B cell (primary cell): ENCODE measurements around the gene APPBP2. TPM values are rescaled to one million over a fixed set of nuclear protein-coding genes. Genes with fewer than 3 reads are reported as not detected.

Experiments used
- ATAC-seq: fragments of 200-7000 bp; cut with Tn5 transposase; one replicate; pipeline ENCODE4 v1.10.0; 2021; ENCODE audit warnings: low read depth, mild to moderate bottlenecking, moderate number of reproducible peaks, moderate library complexity
- CTCF ChIA-PET: fragments of 350-600 bp; sonication (Branson Sonifier 250); formaldehyde crosslinking; loops from one replicate; lab custom pipeline; 2021; ENCODE audit warnings: antibody characterized with exemption, inconsistent platforms; lab: Charles Lee
- POLR2A ChIA-PET: fragments of 350-600 bp; sonication (Branson Sonifier 250); formaldehyde crosslinking; loops from one replicate; lab custom pipeline; 2021; ENCODE audit warnings: antibody characterized with exemption; lab: Charles Lee
- DNase-seq: peaks from one replicate; pipeline ENCODE4 v3.0.0; 2013
- H2AFZ ChIP-seq: 2 replicates; pipeline ENCODE4 v1.6.1; 2012; ENCODE audit warnings: mild to moderate bottlenecking, low read depth, low read length; ENCODE audit not compliant: insufficient read depth, poor library complexity, severe bottlenecking
- H3K27ac ChIP-seq, 2 donors: 1 replicate in 1 of 2; 2 replicates in 1 of 2; pipeline ENCODE4 v1.5.1; 2012 to 2013; ENCODE audit warnings: low read length in 2 of 2, mild to moderate bottlenecking in 2 of 2, moderate library complexity in 1 of 2
- H3K27me3 ChIP-seq, 4 experiments: fragments of 200-600 bp in 1 of 4; sonication (generic) in 1 of 4; replicated peaks in 1 of 4; 1 replicate in 2 of 4; 2 replicates in 2 of 4; pipeline versions ENCODE4 v1.6.1 to v1.7.0; 2013 to 2016; ENCODE audit warnings: low read length in 3 of 4, mild to moderate bottlenecking in 2 of 4, mixed read lengths in 1 of 4, moderate library complexity in 1 of 4; ENCODE audit not compliant: insufficient read depth in 4 of 4, control insufficient read depth in 3 of 4; ENCODE audit errors: control extremely low read depth in 1 of 4
- H3K36me3 ChIP-seq, 2 experiments: replicated peaks in 1 of 2; 1 replicate in 1 of 2; 2 replicates in 1 of 2; pipeline versions ENCODE4 v1.6.1 to v1.7.1; 2013; ENCODE audit warnings: low read length in 1 of 2; ENCODE audit not compliant: insufficient read depth in 2 of 2, control insufficient read depth in 1 of 2; ENCODE audit errors: control extremely low read depth in 1 of 2, extremely low read depth in 1 of 2
- H3K4me1 ChIP-seq, 2 donors: fragments of 200-600 bp in 1 of 2; sonication (generic) in 1 of 2; 1 replicate in 1 of 2; 2 replicates in 1 of 2; pipeline versions ENCODE4 v1.5.1 to v1.6.1; 2013 to 2017; ENCODE audit warnings: low read length in 2 of 2; ENCODE audit not compliant: control insufficient read depth in 2 of 2, insufficient read depth in 2 of 2
- H3K4me2 ChIP-seq: replicated peaks from 2 replicates; pipeline ENCODE3; 2012; ENCODE audit warnings: mild to moderate bottlenecking, low read depth, low read length; ENCODE audit not compliant: poor library complexity, severe bottlenecking
- H3K4me3 ChIP-seq, 5 experiments: fragments of 200-600 bp in 1 of 5; sonication (generic) in 1 of 5; 1 replicate in 3 of 5; 2 replicates in 2 of 5; pipeline versions ENCODE4 v1.5.1 to v1.7.0; 2011 to 2016; ENCODE audit warnings: low read length in 4 of 5, mild to moderate bottlenecking in 4 of 5, low read depth in 2 of 5, control low read depth in 1 of 5, moderate library complexity in 1 of 5; ENCODE audit not compliant: insufficient read depth in 1 of 5; ENCODE audit errors: control extremely low read depth in 1 of 5, extremely low read depth in 1 of 5
- H3K79me2 ChIP-seq: fragments of 200-600 bp; sonication (generic); one replicate; pipeline ENCODE4 v1.6.0; 2016; ENCODE audit warnings: low read length; ENCODE audit not compliant: control insufficient read depth, insufficient read depth
- H3K9ac ChIP-seq: fragments of 200-600 bp; sonication (generic); 2 replicates; pipeline ENCODE4 v1.6.1; 2017; ENCODE audit warnings: mild to moderate bottlenecking, low read length, moderate library complexity
- H3K9me3 ChIP-seq, 3 donors: one replicate each; pipeline versions ENCODE4 v1.6.1 to v1.7.1; 2013; ENCODE audit warnings: low read length in 2 of 3; ENCODE audit not compliant: control insufficient read depth in 2 of 3, insufficient read depth in 1 of 3; ENCODE audit errors: control extremely low read depth in 1 of 3
- H4K20me1 ChIP-seq: 2 replicates; pipeline ENCODE4 v1.6.0; 2012; ENCODE audit warnings: mild to moderate bottlenecking, low read length; ENCODE audit not compliant: insufficient read depth, control insufficient read depth, poor library complexity, severe bottlenecking
- H3K27ac Mint-ChIP-seq: one replicate; pipeline ENCODE4 v1.8.0; 2021; ENCODE audit warnings: mixed read lengths
- H3K27me3 Mint-ChIP-seq: one replicate; pipeline ENCODE4 v1.8.0; 2021; ENCODE audit warnings: mixed read lengths
- H3K4me1 Mint-ChIP-seq: one replicate; pipeline ENCODE4 v1.8.0; 2021; ENCODE audit warnings: mixed read lengths
- H3K4me3 Mint-ChIP-seq: one replicate; pipeline ENCODE4 v1.8.0; 2021; ENCODE audit warnings: mixed read lengths
- H3K9me3 Mint-ChIP-seq: one replicate; pipeline ENCODE4 v1.8.0; 2022; ENCODE audit warnings: mixed read lengths; ENCODE audit not compliant: insufficient read depth
- EZH2 ChIP-seq: IDR thresholded peaks from 2 replicates; pipeline ENCODE4 v1.6.1; 2012; ENCODE audit warnings: borderline replicate concordance, low read depth, mild to moderate bottlenecking, moderate library complexity, low read length; ENCODE audit not compliant: insufficient read depth, poor library complexity, severe bottlenecking
- WGBS: methylation state at CpG from one replicate; pipeline ENCODE4 v1.1.5; 2013; ENCODE audit warnings: missing lambda C conversion rate; ENCODE audit not compliant: insufficient coverage; 5-methylcytosine and 5-hydroxymethylcytosine counted together
- intact Hi-C: fragments of 100-400 bp; cut with micrococcal nuclease; formaldehyde crosslinking; loops from one replicate; pipeline ENCODE4 v1.10.0; 2022
- polyA plus RNA-seq: library from polyadenylated mRNA; depleted of rRNA; stranded (reverse); fragments of >200 nt; gene quantifications from 2 replicates; pipeline ENCODE4 v1.2.3, GENCODE V29; 2012
- total RNA-seq, 2 donors: library from RNA; stranded (reverse); fragments of 120-200 nt in 1 of 2; gene quantifications; 1 replicate in 1 of 2; 2 replicates in 1 of 2; pipeline versions ENCODE4 v1.2.3 to v1.2.4, GENCODE V29; 2013 to 2022
- TF ChIP-seq, protein P1 (sequence below): fragments of 200-600 bp; IDR thresholded peaks from one replicate; pipeline ENCODE4 v1.8.0; 2022; ENCODE audit warnings: antibody characterized with exemption, mild to moderate bottlenecking

The APPBP2 gene
- total and polyA plus RNA-seq, 2 donors (not counting 1 experiment from before 2014, with no cell fraction given), result 6.3 to 38.8 TPM

DNA sequence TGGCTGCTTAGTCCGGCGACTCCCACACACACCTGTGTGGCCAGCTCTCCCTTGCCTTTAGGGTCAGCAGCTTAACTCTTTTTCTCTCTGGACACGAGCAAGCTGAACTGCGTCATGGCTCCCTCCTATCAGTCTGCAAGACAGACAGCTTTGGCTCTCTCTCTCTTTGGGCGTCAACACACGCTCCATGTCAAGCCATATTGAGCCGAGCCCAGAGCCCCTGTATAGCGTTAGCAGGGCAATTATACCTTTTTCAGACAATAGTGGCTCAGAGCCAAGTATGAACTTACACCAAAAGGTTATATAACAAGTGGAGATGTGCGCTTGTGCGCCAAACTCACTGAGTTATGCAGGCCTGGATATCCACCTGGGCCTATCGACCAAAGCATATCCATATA lies 34.8 kb upstream of the APPBP2 start:
- Histone ChIP-seq H3K9ac (no peak overlapping the region), H3K27ac (no peak overlapping the region), H3K27me3 (no peaks in the 10 kb centered on the region), H3K4me2 (no peak overlapping the region), H3K4me3 (no peak overlapping the region), H3K4me1 (no peaks in the 10 kb centered on the region), H2AFZ (no peak overlapping the region), H3K36me3 (no peaks in the 10 kb centered on the region), H3K9me3 (peaks cover 1 to 48% (median 22%) of the 10 kb centered on the region in 3 donors), H3K79me2 (no peaks in the 10 kb centered on the region), H4K20me1 (no peaks in the 10 kb centered on the region)
- H3K9me3 Mint-ChIP-seq, result peaks cover 11% of the 10 kb centered on the region
- H3K4me3 Mint-ChIP-seq, result no peak overlapping the region
- ATAC-seq (no peak), DNase-seq (no peak)
- ChIA-PET CTCF (interaction anchor here (2.6 kb wide), 1 partner anchor 9 kb away, joined by 14 read pairs; no protein-coding TSS in a partner anchor), POLR2A (no interaction called here)
- no peaks in the 10 kb centered on the region for H3K27me3 Mint-ChIP-seq
- intact Hi-C loops, result no loop called here
- TF ChIP-seq, protein P1, sequence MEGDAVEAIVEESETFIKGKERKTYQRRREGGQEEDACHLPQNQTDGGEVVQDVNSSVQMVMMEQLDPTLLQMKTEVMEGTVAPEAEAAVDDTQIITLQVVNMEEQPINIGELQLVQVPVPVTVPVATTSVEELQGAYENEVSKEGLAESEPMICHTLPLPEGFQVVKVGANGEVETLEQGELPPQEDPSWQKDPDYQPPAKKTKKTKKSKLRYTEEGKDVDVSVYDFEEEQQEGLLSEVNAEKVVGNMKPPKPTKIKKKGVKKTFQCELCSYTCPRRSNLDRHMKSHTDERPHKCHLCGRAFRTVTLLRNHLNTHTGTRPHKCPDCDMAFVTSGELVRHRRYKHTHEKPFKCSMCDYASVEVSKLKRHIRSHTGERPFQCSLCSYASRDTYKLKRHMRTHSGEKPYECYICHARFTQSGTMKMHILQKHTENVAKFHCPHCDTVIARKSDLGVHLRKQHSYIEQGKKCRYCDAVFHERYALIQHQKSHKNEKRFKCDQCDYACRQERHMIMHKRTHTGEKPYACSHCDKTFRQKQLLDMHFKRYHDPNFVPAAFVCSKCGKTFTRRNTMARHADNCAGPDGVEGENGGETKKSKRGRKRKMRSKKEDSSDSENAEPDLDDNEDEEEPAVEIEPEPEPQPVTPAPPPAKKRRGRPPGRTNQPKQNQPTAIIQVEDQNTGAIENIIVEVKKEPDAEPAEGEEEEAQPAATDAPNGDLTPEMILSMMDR, result no peak
- TF ChIP-seq EZH2, result no peak
- 100% methylated on average over 7 of the region's 11 CpGs for WGBS
- no peaks in the 10 kb centered on the region for H3K4me1 Mint-ChIP-seq
- H3K27ac Mint-ChIP-seq, result no peak overlapping the region

DNA sequence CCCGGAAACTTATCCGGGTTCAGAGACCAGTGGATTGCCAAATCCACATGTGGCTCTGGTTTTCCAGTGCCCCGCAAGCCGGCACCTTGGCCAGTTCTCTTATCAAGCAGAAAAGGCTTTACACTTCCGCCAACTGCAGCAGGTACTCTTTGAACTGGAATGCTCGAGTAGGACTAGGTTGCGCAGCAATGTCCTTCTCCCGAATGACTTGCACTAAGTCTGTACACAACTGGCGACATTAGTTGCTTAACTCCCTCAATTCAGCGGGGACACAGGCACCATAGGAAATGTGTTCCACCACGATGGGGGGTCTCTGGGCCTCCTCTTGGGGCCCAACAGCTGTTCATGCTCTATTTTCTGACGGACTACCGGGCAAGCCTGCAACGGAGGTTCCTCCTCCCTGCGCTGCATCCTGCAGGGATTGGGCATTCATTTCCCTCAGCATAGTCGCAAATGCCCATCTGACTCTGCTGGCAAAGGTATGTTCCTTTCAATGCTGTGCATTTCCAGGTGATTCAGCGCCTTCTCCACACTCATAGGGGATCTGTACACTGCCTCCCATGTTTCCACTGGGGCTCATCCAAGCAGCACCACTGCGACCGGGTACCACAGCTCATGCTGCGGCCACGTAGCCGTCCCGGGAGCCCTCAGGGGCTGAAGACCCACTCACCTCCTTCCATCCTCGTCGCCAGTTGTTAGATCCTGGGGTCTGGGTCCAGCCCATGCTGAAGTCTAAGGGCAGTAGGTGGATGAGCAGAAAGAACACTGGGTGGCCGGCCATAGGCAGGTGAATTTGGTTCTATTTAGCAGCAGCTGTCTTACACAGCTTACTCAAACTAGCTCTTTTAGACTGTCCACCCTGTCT lies 34.2 kb upstream of the APPBP2 start:
- Mint-ChIP-seq H3K4me1 (no peaks in the 10 kb centered on the region), H3K27me3 (no peaks in the 10 kb centered on the region), H3K27ac (no peak overlapping the region), H3K9me3 (peaks cover 11% of the 10 kb centered on the region), H3K4me3 (no peak overlapping the region)
- no peak overlapping the region for H3K27ac ChIP-seq
- intact Hi-C loops, result no loop called here
- H3K36me3 ChIP-seq, result no peaks in the 10 kb centered on the region
- ChIA-PET CTCF (interaction anchor here (0.5 to 2.6 kb wide), 3 partner anchors 9 to 338 kb away, joined by 3 to 14 read pairs (median 3); no protein-coding TSS in a partner anchor), POLR2A (no interaction called here)
- H3K27me3 ChIP-seq, result no peaks in the 10 kb centered on the region
- H3K9ac ChIP-seq, result no peak overlapping the region
- H4K20me1 ChIP-seq, result no peaks in the 10 kb centered on the region
- 94% methylated on average over 24 of the region's 26 CpGs for WGBS
- ATAC-seq (no peak), DNase-seq (no peak)
- no peak overlapping the region for H3K4me2 ChIP-seq
- TF ChIP-seq EZH2, result no peak
- TF ChIP-seq, protein P1, result no peak
- no peak overlapping the region for H2AFZ ChIP-seq
- no peaks in the 10 kb centered on the region for H3K4me1 ChIP-seq
- no peaks in the 10 kb centered on the region for H3K79me2 ChIP-seq
- peaks cover 1 to 52% (median 22%) of the 10 kb centered on the region in 3 donors for H3K9me3 ChIP-seq
- H3K4me3 ChIP-seq, result no peak overlapping the region
